ENCODE measurements around the gene DAD1.
"Not testable (repeated sequence)": the region's sequence is repeated elsewhere in the genome, so short reads cannot be mapped to it uniquely, and the experiment has no call there.

Gene DAD1
- 42.4 to 70.3 (median 57.0) reads per million in 4 experiments for total RNA-seq

DNA sequence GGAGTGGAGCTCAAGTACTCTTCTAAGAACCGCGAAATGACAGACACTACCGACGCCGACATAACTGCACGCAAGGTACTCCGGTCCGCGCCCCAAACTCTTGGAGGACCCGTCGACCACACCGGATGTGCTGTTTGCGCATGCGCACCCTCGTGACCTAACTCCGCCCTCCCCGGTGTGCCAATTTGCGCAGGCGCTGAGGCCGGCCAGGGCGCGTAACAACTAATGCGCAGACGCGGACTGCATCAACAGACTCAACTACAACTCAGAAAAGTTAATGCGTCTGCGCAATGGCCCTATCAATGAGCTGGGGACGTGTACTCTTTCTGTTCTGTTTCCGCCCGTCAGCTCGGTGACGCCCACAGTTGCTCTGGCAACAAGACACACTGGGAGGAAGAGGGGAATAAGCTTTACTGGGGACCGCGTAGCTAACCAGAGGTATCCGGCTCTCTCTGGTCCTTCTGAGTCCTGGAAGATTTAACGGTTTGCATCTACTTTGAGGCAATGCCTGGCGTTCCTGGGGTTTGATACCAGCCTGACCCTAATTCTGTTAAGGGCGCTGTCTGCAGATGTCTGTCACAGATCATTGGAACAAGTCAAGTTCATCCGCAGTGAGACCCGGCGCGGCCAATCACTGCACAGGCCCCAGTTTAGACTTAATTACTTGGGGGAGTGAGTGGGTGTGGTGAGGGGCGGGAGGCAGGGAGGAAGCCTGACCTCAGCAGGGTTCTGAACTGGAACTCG, at the start of gene DAD1:
Gene DAD1 (minus strand): TSS at position 129 of the 744 bp plus-strand sequence. CDS start 67 bp downstream, at position 62.
- DNase-seq = peak; percentile 100

DNA sequence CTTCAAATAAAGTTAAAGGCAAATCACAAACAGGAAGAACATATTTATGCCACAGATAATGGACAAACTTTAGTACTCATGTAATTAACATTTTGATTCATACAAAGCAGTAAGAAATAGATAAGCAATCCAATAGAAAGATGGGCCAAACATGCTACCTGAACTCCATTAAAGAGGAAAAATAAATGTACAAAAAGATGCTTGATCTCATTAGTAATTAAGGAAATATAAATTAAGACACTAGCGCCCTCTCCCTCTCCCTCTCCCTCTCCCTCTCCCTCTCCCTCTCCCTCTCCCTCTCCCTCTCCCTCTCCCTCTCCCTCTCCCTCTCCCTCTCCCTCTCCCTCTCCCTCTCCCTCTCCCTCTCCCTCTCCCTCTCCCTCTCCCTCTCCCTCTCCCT, 47.0 kb upstream of the DAD1 start:
- not testable (repeated sequence) for DNase-seq

GRCh38 chr14:22634233-22634900, 45.3 kb upstream of the DAD1 start:
- no peak for DNase-seq

- no peak for DNase-seq
These were observed 41.5 kb upstream of the DAD1 start for GRCh38 chr14:22630486-22630885.

DNA sequence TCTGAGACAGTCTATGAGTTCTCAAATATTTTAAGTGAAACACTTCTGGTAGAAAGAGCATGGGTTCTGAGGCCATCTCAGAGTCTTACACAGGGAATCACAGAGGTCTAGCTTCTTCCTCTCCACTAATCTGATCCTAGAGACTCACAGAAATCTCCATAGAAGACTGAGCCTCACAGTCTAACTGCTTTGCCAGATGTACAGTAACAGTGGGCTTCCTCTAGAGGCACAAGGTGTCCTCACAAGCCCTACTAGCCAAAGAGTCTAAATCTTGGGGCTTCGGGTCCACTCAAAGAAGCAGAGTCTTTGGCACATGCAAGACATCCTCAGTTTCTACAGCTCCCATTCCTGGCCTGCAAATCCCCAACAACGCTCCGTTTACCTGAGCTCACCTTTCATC, 41.0 kb upstream of the DAD1 start:
- DNase-seq = no peak

- DNase-seq = no peak
These were observed 40.3 kb upstream of the DAD1 start for GRCh38 chr14:22629361-22629760.

- no peak for DNase-seq
These were observed 38.7 kb upstream of the DAD1 start for GRCh38 chr14:22627506-22628263.

DNA sequence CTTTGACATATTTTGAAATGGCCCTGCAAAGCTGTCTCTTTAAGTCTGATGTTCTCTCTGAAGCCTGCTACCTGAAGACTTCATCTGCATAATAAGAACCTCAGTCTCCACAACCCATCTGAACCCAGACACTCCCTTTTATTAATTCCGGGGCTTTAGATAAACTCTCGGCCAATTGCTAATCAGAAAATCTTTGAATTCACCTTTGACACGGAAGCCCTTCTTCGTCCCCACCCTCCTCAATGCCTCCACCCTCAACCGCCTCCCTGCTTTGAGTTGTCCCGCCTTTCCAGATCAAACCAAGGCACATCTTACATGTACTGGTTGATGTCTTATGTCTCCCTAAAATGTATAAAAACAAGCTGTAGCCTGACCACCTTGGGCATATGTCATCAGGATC, 37.6 kb upstream of the DAD1 start:
- no peak for DNase-seq

DNA sequence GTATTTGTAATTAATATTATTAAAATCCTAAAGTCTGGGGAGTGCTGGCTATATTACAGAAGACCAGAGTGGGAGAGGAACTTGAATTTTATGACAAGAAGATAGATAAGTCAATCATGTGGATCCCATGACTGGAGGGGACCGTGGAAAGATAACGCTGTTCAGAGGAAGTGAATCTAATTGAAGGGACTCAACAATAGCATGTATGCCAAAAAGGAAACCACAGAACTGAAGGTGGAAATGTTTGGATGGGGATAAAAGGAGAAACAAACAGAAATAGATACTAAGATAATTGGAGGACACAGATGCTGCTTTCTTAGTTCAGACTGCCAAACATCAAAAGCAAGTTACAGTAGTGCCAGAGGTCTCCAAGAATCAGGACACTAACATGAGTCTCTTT, 34.0 kb upstream of the DAD1 start:
- no peak for DNase-seq

DNA sequence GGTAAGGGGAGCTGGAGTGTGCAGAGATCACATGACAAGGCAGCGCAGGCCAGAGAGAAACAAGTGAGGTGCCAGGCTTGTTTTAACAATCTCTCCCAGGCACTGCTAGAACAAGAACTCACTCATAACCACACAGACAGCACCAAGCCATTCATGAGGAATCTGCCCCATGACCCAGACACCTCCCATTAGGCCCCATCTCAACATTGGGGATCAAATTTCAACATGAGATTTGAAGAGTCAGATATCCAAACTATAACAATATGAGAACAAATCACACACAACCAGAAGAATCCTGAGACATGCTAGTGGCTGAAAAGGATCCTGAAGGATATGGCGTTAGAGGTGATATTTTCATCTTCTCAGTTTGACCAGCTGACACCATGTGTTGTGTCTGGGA, 33.2 kb upstream of the DAD1 start:
- no peak for DNase-seq

- DNase-seq = not testable (repeated sequence)
These were observed 26.7 kb upstream of the DAD1 start for GRCh38 chr14:22615765-22616164.

DNA sequence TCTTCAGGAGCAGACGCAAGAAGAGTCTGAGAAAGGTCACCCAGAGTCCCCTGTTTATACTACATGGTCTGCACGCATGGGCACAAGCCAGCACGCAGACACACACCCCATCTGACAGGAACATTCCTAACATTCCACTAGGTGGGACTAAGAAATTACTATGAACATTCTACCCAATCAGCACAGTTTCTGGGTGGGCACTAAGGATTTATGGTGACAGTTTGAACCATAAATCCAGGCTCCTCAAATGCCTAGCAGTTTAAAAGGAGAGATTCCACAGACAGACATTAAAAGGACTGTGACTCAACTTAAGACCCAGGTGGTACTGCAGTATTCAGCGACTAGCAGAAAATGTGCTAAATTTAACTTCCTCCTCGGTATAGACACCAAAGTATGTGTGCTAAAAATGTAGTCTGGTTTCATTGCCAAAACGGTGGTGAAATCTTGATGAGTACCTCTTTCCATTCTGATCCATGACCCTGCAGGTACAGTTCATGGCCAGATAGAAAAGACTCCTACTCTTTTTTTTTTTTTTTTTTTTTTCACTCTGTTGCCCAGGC, 25.3 kb upstream of the DAD1 start:
- DNase-seq = no peak

GRCh38 chr14:22613736-22614239, 24.8 kb upstream of the DAD1 start:
- no peak for DNase-seq

- DNase-seq = no peak
These were observed 24.2 kb upstream of the DAD1 start for GRCh38 chr14:22613106-22613695.

GRCh38 chr14:22610931-22611330, 21.9 kb upstream of the DAD1 start:
- no peak for DNase-seq

DNA sequence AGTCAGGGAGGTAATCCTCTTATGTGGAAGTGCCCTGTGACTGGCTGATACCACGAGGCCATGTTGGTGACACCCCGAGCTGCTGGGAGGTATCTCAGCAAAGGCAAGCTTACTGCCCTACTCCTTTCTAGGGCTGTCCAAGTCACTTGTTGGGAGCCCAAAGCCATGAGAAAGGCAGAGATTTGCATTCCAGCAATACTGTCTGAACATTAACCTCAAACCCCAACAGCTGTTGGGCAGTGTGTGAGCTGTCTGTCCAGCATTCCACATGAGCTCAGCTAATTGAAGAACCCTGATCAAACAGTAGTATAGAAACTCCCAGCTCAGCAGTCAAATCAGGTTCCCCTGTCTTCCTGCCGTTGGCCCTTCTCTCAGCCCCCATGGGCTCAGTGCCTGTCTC, 18.3 kb upstream of the DAD1 start:
- no peak for DNase-seq

GRCh38 chr14:22606380-22606779, 17.4 kb upstream of the DAD1 start:
- no peak for DNase-seq

DNA sequence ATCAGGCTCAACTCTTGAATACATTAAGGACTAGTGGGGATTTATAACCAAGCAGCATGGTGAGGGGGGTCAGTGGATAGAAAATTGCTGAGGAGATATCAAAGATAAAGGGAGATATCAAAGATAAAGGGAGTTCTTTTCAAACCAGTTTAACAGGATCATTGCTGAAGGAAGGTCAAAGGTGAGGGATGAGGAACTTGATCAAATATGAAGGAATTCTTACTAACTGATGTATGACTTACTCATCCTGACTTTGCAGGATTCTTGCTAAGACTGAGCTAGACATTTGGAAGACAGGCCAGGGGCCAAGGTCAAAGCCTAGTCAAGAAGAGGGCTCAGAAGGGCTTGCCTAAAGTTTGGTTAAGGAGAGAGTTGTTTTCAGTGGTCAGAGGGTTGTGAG, 13.8 kb upstream of the DAD1 start:
- DNase-seq = no peak

DNA sequence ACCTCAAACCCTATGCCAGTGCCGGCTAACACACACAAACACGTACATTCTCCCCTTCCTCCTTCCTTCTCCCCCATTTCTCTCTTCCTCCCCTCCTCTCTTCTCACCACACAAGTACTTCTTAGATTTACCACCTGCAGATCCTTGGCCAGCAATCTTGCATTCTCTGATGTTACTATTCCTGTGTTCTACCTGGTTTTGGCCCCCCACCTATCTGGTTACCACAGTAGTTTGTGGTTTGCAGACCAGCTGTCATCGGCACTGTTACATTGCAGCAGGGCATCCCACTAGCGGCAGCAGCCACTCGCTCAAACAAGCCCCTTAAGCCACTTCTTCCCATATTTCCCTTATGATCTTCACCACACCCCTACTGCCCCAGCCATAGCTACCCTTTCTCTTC, 13.0 kb upstream of the DAD1 start:
- no peak for DNase-seq

- DNase-seq = no peak
These were observed 12.4 kb upstream of the DAD1 start for GRCh38 chr14:22601456-22601855.

- DNase-seq = no peak
These were observed 11.0 kb upstream of the DAD1 start for GRCh38 chr14:22600027-22600426.

DNA sequence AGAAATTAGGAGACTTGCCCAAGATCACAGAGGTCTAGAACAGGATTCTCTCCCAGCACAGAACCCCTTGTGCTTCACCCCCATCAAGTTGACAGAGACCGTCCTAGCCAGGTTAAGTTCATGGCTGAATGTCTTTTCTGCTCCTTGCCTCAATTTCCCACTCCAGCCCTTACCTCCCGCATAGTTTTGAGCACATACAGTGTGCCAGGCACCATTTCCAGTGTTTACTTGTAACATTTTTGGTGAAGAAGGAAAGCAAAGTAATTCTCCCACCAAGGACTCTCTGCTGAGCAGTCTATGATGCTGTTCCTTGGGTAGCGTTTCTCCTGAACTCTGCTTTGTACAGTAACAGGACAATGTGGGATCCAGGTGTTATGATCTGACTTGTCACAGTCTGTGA, 10.3 kb upstream of the DAD1 start:
- DNase-seq = no peak

DNA sequence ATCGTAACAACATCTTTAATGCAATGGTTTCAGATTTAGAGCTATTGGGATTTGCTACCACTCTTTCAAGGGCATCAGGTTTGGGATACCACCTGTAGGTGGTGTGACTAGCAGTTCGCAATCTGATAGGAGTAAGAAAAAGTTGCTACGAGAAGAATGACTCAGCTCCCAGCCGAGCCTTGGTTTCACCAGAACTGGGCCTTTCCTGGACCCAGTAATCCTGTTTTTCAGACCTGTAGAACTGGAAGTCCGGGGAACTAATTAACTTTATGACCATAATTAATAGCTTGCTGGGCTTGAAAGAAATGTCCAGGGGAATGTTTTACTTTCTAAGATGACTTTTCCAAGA, 9.8 kb upstream of the DAD1 start:
- DNase-seq = no peak
